Right cardiac atrium (tissue), 5 donors: ENCODE results near the gene MACROD2. TPM values are rescaled to one million over a fixed set of nuclear protein-coding genes. Genes with fewer than 3 reads are reported as not detected.

Experiments
- ATAC-seq, 2 donors: fragments of 200-7000 bp; cut with Tn5 transposase; one replicate each; pipeline versions ENCODE4 v1.8.0 to v1.9.1; 2020; ENCODE audit warnings: moderate library complexity in 2 of 2, mild to moderate bottlenecking in 1 of 2
- DNase-seq, 3 donors: peaks; one replicate each; pipeline ENCODE4 v3.0.0-alpha.2; 2020
- H3K27ac ChIP-seq: one replicate; pipeline ENCODE4 v1.5.1; 2013; ENCODE audit warnings: mild to moderate bottlenecking, low read length, control low read depth, moderate library complexity
- H3K27me3 ChIP-seq: one replicate; pipeline ENCODE4 v1.6.1; 2013; ENCODE audit not compliant: control insufficient read depth, insufficient read depth
- H3K4me1 ChIP-seq: one replicate; pipeline ENCODE4 v1.6.1; 2013; ENCODE audit warnings: low read length; ENCODE audit not compliant: control insufficient read depth, insufficient read depth
- H3K4me3 ChIP-seq: one replicate; pipeline ENCODE4 v1.5.1; 2013; ENCODE audit warnings: low read length, control low read depth
- H3K9me3 ChIP-seq: one replicate; pipeline ENCODE4 v1.6.1; 2013; ENCODE audit warnings: low read length; ENCODE audit not compliant: control insufficient read depth
- WGBS: extraction: QIAGEN DNeasy Blood & Tissue Kit; methylation state at CpG from one replicate; pipeline ENCODE4 v1.1.7; 2013; 5-methylcytosine and 5-hydroxymethylcytosine counted together
- intact Hi-C, 4 donors: fragments of 100-400 bp; cut with DNase I; formaldehyde crosslinking; loops; one replicate each; pipeline versions ENCODE4 v1.11.0 to v1.14.0; 2022 to 2023
- polyA plus RNA-seq: library from polyadenylated mRNA; stranded (reverse); fragments of 200-250 nt; gene quantifications from one replicate; pipeline ENCODE4 v1.2.3, GENCODE V29; 2013
- total RNA-seq, 4 donors: library from RNA; stranded (reverse); fragmentation: NEBNext Ultra II Directional; extraction: Animal tissue kit (Norgen Biotek cat#: 25700); gene quantifications; one replicate each; pipeline ENCODE4 v1.2.1, GENCODE V29; 2021
- donor health status: healthy with polysubstance abuse.
- donor health status: DM: no; HTN: yes; CAD: no.
- donor health status: DM: no; HTN: no; CAD: no.
- donor health status: DM: no; HTN: yes; CAD: no; lungs with severe emphysema.
- donor health status: DM: yes; HTN: yes; CAD: no.

The MACROD2 gene
- total and polyA plus RNA-seq, 5 donors = 0.61 to 4.4 (median 2.4) TPM

GRCh38 chr20:15224199-15224598 is 1228.9 kb downstream of the MACROD2 start:
- H3K9me3 ChIP-seq = no peaks in the 10 kb centered on the region
- ATAC-seq (no peak), DNase-seq (no peak)
- H3K27ac ChIP-seq = no peak overlapping the region
- no peak overlapping the region for H3K4me3 ChIP-seq
- WGBS = 73% methylated on average over 2 of the region's 2 CpGs
- no peaks in the 10 kb centered on the region for H3K27me3 ChIP-seq
- no peaks in the 10 kb centered on the region for H3K4me1 ChIP-seq
- intact Hi-C loops = no loop called here

GRCh38 chr20:15227102-15227501 is 1231.8 kb downstream of the MACROD2 start:
- no peaks in the 10 kb centered on the region for H3K27me3 ChIP-seq
- H3K27ac ChIP-seq = no peak overlapping the region
- WGBS = 71% methylated on average over 3 of the region's 3 CpGs
- no peaks in the 10 kb centered on the region for H3K9me3 ChIP-seq
- intact Hi-C loops = no loop called here
- DNase-seq (no peak), ATAC-seq (no peak)
- H3K4me3 ChIP-seq = no peak overlapping the region
- no peaks in the 10 kb centered on the region for H3K4me1 ChIP-seq

- no peak for ATAC-seq
- H3K9me3 ChIP-seq = no peaks in the 10 kb centered on the region
- no peak for DNase-seq
- no peaks in the 10 kb centered on the region for H3K27me3 ChIP-seq
- H3K4me3 ChIP-seq = no peak overlapping the region
- H3K27ac ChIP-seq = no peak overlapping the region
- WGBS = 78% methylated on average over 1 of the region's 1 CpG
- H3K4me1 ChIP-seq = no peaks in the 10 kb centered on the region
- intact Hi-C loops = no loop called here
Observed at GRCh38 chr20:15232243-15232642, 1236.9 kb downstream of the MACROD2 start.

GRCh38 chr20:15235471-15236198 is 1240.3 kb downstream of the MACROD2 start:
- 83% methylated on average over 2 of the region's 2 CpGs for WGBS
- H3K4me3 ChIP-seq = no peak overlapping the region
- H3K27ac ChIP-seq = no peak overlapping the region
- H3K27me3 ChIP-seq = no peaks in the 10 kb centered on the region
- H3K4me1 ChIP-seq = no peaks in the 10 kb centered on the region
- H3K9me3 ChIP-seq = no peaks in the 10 kb centered on the region
- no peak for ATAC-seq
- intact Hi-C loops = no loop called here
- no peak for DNase-seq

GRCh38 chr20:15236812-15237211 is 1241.5 kb downstream of the MACROD2 start:
- 22% methylated on average over 1 of the region's 1 CpG for WGBS
- H3K27me3 ChIP-seq = no peaks in the 10 kb centered on the region
- no peak overlapping the region for H3K27ac ChIP-seq
- no peak overlapping the region for H3K4me3 ChIP-seq
- DNase-seq (peak in 1 of 3 donors; percentile 24), ATAC-seq (peak in 1 of 2 donors; percentile 49)
- H3K4me1 ChIP-seq = no peaks in the 10 kb centered on the region
- H3K9me3 ChIP-seq = no peaks in the 10 kb centered on the region
- intact Hi-C loops = no loop called here

GRCh38 chr20:15239542-15240206 is 1244.4 kb downstream of the MACROD2 start:
- no peak for DNase-seq
- no peak overlapping the region for H3K4me3 ChIP-seq
- no peak for ATAC-seq
- H3K4me1 ChIP-seq = no peaks in the 10 kb centered on the region
- no peaks in the 10 kb centered on the region for H3K27me3 ChIP-seq
- H3K27ac ChIP-seq = no peak overlapping the region
- no peaks in the 10 kb centered on the region for H3K9me3 ChIP-seq
- 88% methylated on average over 3 of the region's 3 CpGs for WGBS
- intact Hi-C loops = no loop called here

GRCh38 chr20:15240801-15241200 is 1245.5 kb downstream of the MACROD2 start:
- DNase-seq = no peak

GRCh38 chr20:15241681-15242080 is 1246.4 kb downstream of the MACROD2 start:
- DNase-seq = no peak
- Histone ChIP-seq H3K27ac (no peak overlapping the region), H3K9me3 (no peaks in the 10 kb centered on the region), H3K4me1 (no peaks in the 10 kb centered on the region), H3K27me3 (no peaks in the 10 kb centered on the region), H3K4me3 (no peak overlapping the region)
- ATAC-seq = no peak
- intact Hi-C loops = no loop called here

More at GRCh38 chr20:15240801-15241200, 1245.5 kb downstream of the MACROD2 start:
- no peaks in the 10 kb centered on the region for H3K9me3 ChIP-seq
- no peaks in the 10 kb centered on the region for H3K27me3 ChIP-seq
- no peak overlapping the region for H3K27ac ChIP-seq
- 96% methylated on average over 1 of the region's 1 CpG for WGBS
- intact Hi-C loops = no loop called here
- ATAC-seq = no peak
- no peak overlapping the region for H3K4me3 ChIP-seq
- H3K4me1 ChIP-seq = no peaks in the 10 kb centered on the region

GRCh38 chr20:15242773-15243172 is 1247.5 kb downstream of the MACROD2 start:
- DNase-seq (no peak), ATAC-seq (no peak)
- Histone ChIP-seq H3K4me1 (no peaks in the 10 kb centered on the region), H3K27ac (no peak overlapping the region), H3K4me3 (no peak overlapping the region), H3K9me3 (no peaks in the 10 kb centered on the region), H3K27me3 (no peaks in the 10 kb centered on the region)
- intact Hi-C loops = no loop called here
- 58% methylated on average over 3 of the region's 3 CpGs for WGBS

GRCh38 chr20:15245896-15246295 is 1250.6 kb downstream of the MACROD2 start:
- no peak for DNase-seq
- H3K4me1 ChIP-seq = no peaks in the 10 kb centered on the region
- no peaks in the 10 kb centered on the region for H3K9me3 ChIP-seq
- H3K27me3 ChIP-seq = no peaks in the 10 kb centered on the region
- H3K4me3 ChIP-seq = no peak overlapping the region
- ATAC-seq = no peak
- H3K27ac ChIP-seq = no peak overlapping the region
- intact Hi-C loops = no loop called here
- 48% methylated on average over 2 of the region's 2 CpGs for WGBS

GRCh38 chr20:15248618-15249395 is 1253.5 kb downstream of the MACROD2 start:
- intact Hi-C loops = no loop called here
- H3K27me3 ChIP-seq = no peaks in the 10 kb centered on the region
- H3K4me3 ChIP-seq = no peak overlapping the region
- DNase-seq = no peak
- no peak for ATAC-seq
- WGBS = 87% methylated on average over 7 of the region's 7 CpGs
- H3K27ac ChIP-seq = no peak overlapping the region
- no peaks in the 10 kb centered on the region for H3K9me3 ChIP-seq
- H3K4me1 ChIP-seq = no peaks in the 10 kb centered on the region
